Psoas muscle (tissue), 8 donors: ENCODE results near the gene ZNF212. TPM values are rescaled to one million over a fixed set of nuclear protein-coding genes. Genes with fewer than 3 reads are reported as not detected.

ENCODE experiments used
- ATAC-seq, 4 donors: fragments of 200-7000 bp; cut with Tn5 transposase; one replicate each; pipeline ENCODE4 v1.9.1; 2020; ENCODE audit warnings: moderate library complexity in 3 of 4, mild to moderate bottlenecking in 2 of 4
- DNase-seq, 2 donors: peaks; one replicate each; pipeline ENCODE4 v3.0.0-alpha.2; 2020
- H3K27ac ChIP-seq: fragments of 200-600 bp; one replicate; pipeline ENCODE4 v1.8.0; 2022
- H3K27me3 ChIP-seq, 3 donors: fragments of 200-600 bp in 1 of 3; one replicate each; pipeline versions ENCODE4 v1.6.1 to v1.8.0; 2013 to 2022; ENCODE audit warnings: low read length in 2 of 3, mild to moderate bottlenecking in 2 of 3, moderate library complexity in 1 of 3; ENCODE audit not compliant: insufficient read depth in 3 of 3
- H3K36me3 ChIP-seq, 2 donors: fragments of 200-600 bp in 1 of 2; one replicate each; pipeline versions ENCODE4 v1.6.1 to v1.8.0; 2013 to 2022; ENCODE audit warnings: low read depth in 1 of 2, mild to moderate bottlenecking in 1 of 2, moderate library complexity in 1 of 2; ENCODE audit not compliant: insufficient read depth in 1 of 2
- H3K4me1 ChIP-seq: fragments of 200-600 bp; one replicate; pipeline ENCODE4 v1.8.0; 2022
- H3K4me3 ChIP-seq: fragments of 200-600 bp; one replicate; pipeline ENCODE4 v1.8.0; 2022; ENCODE audit warnings: mild to moderate bottlenecking
- H3K9me3 ChIP-seq: fragments of 200-600 bp; one replicate; pipeline ENCODE4 v1.8.0; 2022
- CTCF ChIP-seq: fragments of 200-600 bp; IDR thresholded peaks from one replicate; pipeline ENCODE4 v1.8.0; 2022; ENCODE audit warnings: antibody characterized with exemption
- WGBS, 3 donors: extraction: QIAGEN DNeasy Blood & Tissue Kit; methylation state at CpG; one replicate each; pipeline versions ENCODE4 v1.1.6 to v1.1.7; 2013; 5-methylcytosine and 5-hydroxymethylcytosine counted together
- intact Hi-C, 2 donors: fragments of 100-400 bp; cut with DNase I; formaldehyde crosslinking; loops; one replicate each; pipeline versions ENCODE4 v1.11.0 to v1.14.2; 2022
- polyA plus RNA-seq, 3 donors: library from polyadenylated mRNA; stranded (reverse); fragments of 200-250 nt; gene quantifications; one replicate each; pipeline ENCODE4 v1.2.3, GENCODE V29; 2013
- total RNA-seq, 4 donors: library from RNA; stranded (reverse); fragmentation: NEBNext Ultra II Directional in 2 of 4; extraction: Animal tissue kit (Norgen Biotek cat#: 25700) in 2 of 4; gene quantifications; one replicate each; pipeline versions ENCODE4 v1.2.1 to v1.2.4, GENCODE V29; 2021 to 2023
- donor health status: healthy with polysubstance abuse.
- donor health status: DM: no; HTN: no; CAD: no; lungs with moderate emphysema.
- donor health status: Bipolar disorder and iron deficiency.
- donor health status: healthy.
- donor health status: DM: yes; HTN: yes; CAD: no.
- donor health status: DM: no; HTN: no; CAD: no.
- donor health status: DM: no; HTN: no; CAD: no.
- donor health status: DM: yes; HTN: yes; CAD: no.

ZNF212 gene
- total and polyA plus RNA-seq, 7 donors: 3.1 to 6.4 (median 4.3) TPM

GRCh38 chr7:149291781-149292461 lies 52.5 kb downstream of the ZNF212 start:
- peaks cover 0 to 40% of the 10 kb centered on the region in 2 donors for H3K36me3 ChIP-seq
- ATAC-seq (no peak), DNase-seq (no peak)
- H3K27ac ChIP-seq: no peak overlapping the region
- H3K4me1 ChIP-seq: no peaks in the 10 kb centered on the region
- WGBS, 3 donors: 70 to 76% (median 72%) methylated on average over 16 of the region's 16 CpGs
- TF ChIP-seq CTCF: no peak
- intact Hi-C loops: no loop called here
- H3K4me3 ChIP-seq: no peak overlapping the region
- H3K9me3 ChIP-seq: no peaks in the 10 kb centered on the region
- no peaks in the 10 kb centered on the region for H3K27me3 ChIP-seq

GRCh38 chr7:149292462-149292823 lies 53.0 kb downstream of the ZNF212 start:
- Histone ChIP-seq H3K36me3 (peaks cover 0 to 40% of the 10 kb centered on the region in 2 donors), H3K9me3 (no peaks in the 10 kb centered on the region), H3K4me1 (no peaks in the 10 kb centered on the region), H3K27ac (no peak overlapping the region), H3K27me3 (no peaks in the 10 kb centered on the region), H3K4me3 (no peak overlapping the region)
- DNase-seq (no peak), ATAC-seq (no peak)
- no peak for TF ChIP-seq CTCF
- intact Hi-C loops: no loop called here
- 64 to 70% (median 69%) methylated on average over 9 of the region's 9 CpGs for WGBS, 3 donors

GRCh38 chr7:149293338-149293737 lies 53.9 kb downstream of the ZNF212 start:
- 93 to 96% (median 94%) methylated on average over 9 of the region's 9 CpGs for WGBS, 3 donors
- no peak for DNase-seq
- TF ChIP-seq CTCF: no peak
- Histone ChIP-seq H3K27me3 (no peaks in the 10 kb centered on the region), H3K9me3 (no peaks in the 10 kb centered on the region), H3K36me3 (peaks cover 0 to 34% of the 10 kb centered on the region in 2 donors), H3K4me1 (no peaks in the 10 kb centered on the region), H3K27ac (no peak overlapping the region), H3K4me3 (no peak overlapping the region)
- intact Hi-C loops: no loop called here
- no peak for ATAC-seq

- Histone ChIP-seq H3K27me3 (no peaks in the 10 kb centered on the region), H3K4me3 (no peak overlapping the region), H3K9me3 (no peaks in the 10 kb centered on the region), H3K27ac (no peak overlapping the region), H3K4me1 (no peaks in the 10 kb centered on the region), H3K36me3 (peaks cover 0 to 30% of the 10 kb centered on the region in 2 donors)
- DNase-seq: no peak
- 93 to 97% (median 95%) methylated on average over 13 to 15 of the region's 15 CpGs for WGBS, 3 donors
- ATAC-seq: no peak
- no peak for TF ChIP-seq CTCF
- intact Hi-C loops: no loop called here
Measured at GRCh38 chr7:149293946-149294633, 54.6 kb downstream of the ZNF212 start.
